ENCODE measurements around the gene SLC22A15. TPM values are rescaled to one million over a fixed set of nuclear protein-coding genes. Genes with fewer than 3 reads are reported as not detected.

Gene SLC22A15
- total RNA-seq, 2 experiments from 2014 or later: 0.82 to 2.8 TPM

DNA sequence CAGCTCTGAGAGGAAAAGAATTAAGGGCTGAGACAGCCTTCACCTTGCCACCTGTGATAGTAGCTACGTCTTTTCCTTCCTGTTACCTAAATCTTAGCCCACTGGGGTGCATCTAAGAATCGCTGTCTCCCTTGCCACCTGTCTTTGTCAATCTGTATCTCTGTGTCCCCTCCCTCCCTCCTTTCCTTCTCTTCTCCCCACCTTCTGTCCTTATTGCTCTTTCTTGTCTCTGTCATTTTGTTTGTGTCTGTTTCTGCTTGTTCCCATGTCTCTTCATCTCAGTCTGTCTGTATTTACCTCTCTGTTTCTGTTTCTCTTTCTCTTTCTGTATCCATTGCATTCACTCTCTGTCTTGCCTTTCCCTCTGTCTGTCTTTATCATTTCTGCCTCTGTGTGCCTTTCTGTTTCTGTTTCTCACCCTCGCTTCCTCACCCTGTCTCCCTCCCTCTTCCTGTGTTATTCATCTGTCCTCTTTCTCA is 30.2 kb downstream of the SLC22A15 start:
- BruUV-seq (replicated peaks): no TSS peak
- DNase-seq (ENCODE audit: low spot score): no peak
- no peaks in the 10 kb centered on the region for H3K4me1 ChIP-seq (ENCODE audit: insufficient read depth, low read length, poor library complexity, severe bottlenecking)
- no peaks in the 10 kb centered on the region for H3K36me3 ChIP-seq (ENCODE audit: insufficient read depth, low read length)
- no peak overlapping the region for H3K4me3 ChIP-seq (ENCODE audit: low read depth, low read length, poor library complexity, severe bottlenecking)
- H3K4me2 ChIP-seq (ENCODE audit: low read length): peak overlapping the region; percentile 17; the same call in 1 of the 2 replicates
- H2AFZ ChIP-seq (ENCODE audit: low read length): no peak overlapping the region
- ChIA-PET CTCF (ENCODE audit: unreplicated experiment) (no interaction called here), POLR2A (no interaction called here)
- H3K9me3 ChIP-seq (ENCODE audit: low read length): no peaks in the 10 kb centered on the region
- H3K79me2 ChIP-seq (ENCODE audit: insufficient read depth, low read depth, low read length): no peaks in the 10 kb centered on the region
- intact Hi-C loops (cut with micrococcal nuclease; ENCODE audit: unreplicated experiment): no loop called here
- H3K27ac ChIP-seq (ENCODE audit: low read depth, low read length, poor library complexity, severe bottlenecking): no peak overlapping the region
- TF ChIP-seq EZH2phosphoT487 (IDR thresholded peaks at IDR 0.05; ENCODE audit: borderline replicate concordance, low read depth, low read length): no peak
- TF ChIP-seq CTCF (conservative IDR thresholded peaks at IDR 0.05; ENCODE audit: low read length): no peak
- H3K9me2 ChIP-seq (ENCODE audit: insufficient read depth, low read length): no peaks in the 10 kb centered on the region
- no peaks in the 10 kb centered on the region for H4K20me1 ChIP-seq (ENCODE audit: insufficient read depth, low read length)

DNA sequence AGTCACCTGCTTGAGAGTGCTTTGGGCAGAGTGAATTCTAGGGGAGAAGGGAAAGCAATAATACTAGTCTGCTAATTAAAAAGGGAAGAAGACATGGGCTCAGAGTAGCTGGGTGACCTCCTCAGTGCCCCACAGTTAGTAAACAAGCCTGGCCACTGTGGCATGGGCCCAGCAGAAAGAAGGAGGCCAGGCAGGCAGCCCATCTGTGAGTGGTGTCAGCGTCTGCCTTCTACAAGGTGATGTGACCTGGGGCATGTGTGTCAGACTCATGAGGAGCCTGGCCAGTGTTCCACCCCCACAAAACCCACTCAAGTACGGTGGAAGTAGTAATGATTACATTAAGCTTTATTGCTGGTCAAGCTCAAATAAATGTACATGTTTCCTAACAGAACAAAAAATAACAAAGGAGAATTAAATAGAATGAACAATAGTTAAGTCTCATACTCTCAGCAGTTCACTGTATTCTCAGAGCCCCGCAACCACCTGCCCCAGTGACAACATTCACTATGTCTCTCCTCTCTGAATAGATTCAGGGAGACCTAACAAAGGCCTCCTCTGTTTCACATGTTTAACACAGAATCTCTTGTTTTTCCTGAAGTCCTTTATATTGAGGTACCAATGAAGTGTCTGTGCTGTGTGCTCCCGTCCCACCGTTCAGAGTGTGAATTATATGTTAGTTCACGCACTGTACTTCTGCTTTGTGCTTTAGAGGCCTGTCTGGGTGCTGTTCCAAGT is 32.5 kb downstream of the SLC22A15 start:
- no peaks in the 10 kb centered on the region for H3K79me2 ChIP-seq (ENCODE audit: insufficient read depth, low read depth, low read length)
- POLR2A ChIA-PET: interaction anchor here (1.4 to 1.7 kb wide), 2 partner anchors 12 to 26 kb away, joined by 3 to 7 read pairs; no protein-coding TSS in a partner anchor

More for the DNA sequence above, 32.5 kb downstream of the SLC22A15 start:
- CTCF ChIA-PET (ENCODE audit: unreplicated experiment): no interaction called here
- Histone ChIP-seq H3K36me3 (ENCODE audit: insufficient read depth, low read length) (no peaks in the 10 kb centered on the region), H4K20me1 (ENCODE audit: insufficient read depth, low read length) (no peaks in the 10 kb centered on the region), H3K4me2 (ENCODE audit: low read length) (no peak overlapping the region), H3K4me3 (ENCODE audit: low read depth, low read length, poor library complexity, severe bottlenecking) (no peak overlapping the region), H2AFZ (ENCODE audit: low read length) (no peak overlapping the region), H3K4me1 (ENCODE audit: insufficient read depth, low read length, poor library complexity, severe bottlenecking) (no peaks in the 10 kb centered on the region), H3K9me2 (ENCODE audit: insufficient read depth, low read length) (no peaks in the 10 kb centered on the region), H3K9me3 (ENCODE audit: low read length) (no peaks in the 10 kb centered on the region), H3K27ac (ENCODE audit: low read depth, low read length, poor library complexity, severe bottlenecking) (no peak overlapping the region)
- intact Hi-C loops (cut with micrococcal nuclease; ENCODE audit: unreplicated experiment): no loop called here
- DNase-seq (ENCODE audit: low spot score): no peak
- TF ChIP-seq CTCF (conservative IDR thresholded peaks at IDR 0.05; ENCODE audit: low read length) (no peak), EZH2phosphoT487 (IDR thresholded peaks at IDR 0.05; ENCODE audit: borderline replicate concordance, low read depth, low read length) (no peak)
- BruUV-seq (replicated peaks): no TSS peak

Measured in OCI-LY7 (cell line).